Gastroesophageal sphincter (tissue), 4 donors: ENCODE measurements around the gene DCLK1. TPM values are rescaled to one million over a fixed set of nuclear protein-coding genes. Genes with fewer than 3 reads are reported as not detected.

ENCODE experiments used
- ATAC-seq: fragments of 150-250 bp; one replicate; pipeline ENCODE4 v1.9.1; 2016; ENCODE audit warnings: mild to moderate bottlenecking, moderate library complexity
- H3K27ac ChIP-seq, 4 donors: fragments of 200-600 bp; sonication (generic) in 3 of 4; 1 replicate in 3 of 4; 2 replicates in 1 of 4; pipeline ENCODE4 v1.5.1; 2016 to 2019
- H3K27me3 ChIP-seq: fragments of 200-600 bp; sonication (generic); one replicate; pipeline ENCODE4 v1.5.1; 2019
- H3K36me3 ChIP-seq, 2 donors: fragments of 200-600 bp; sonication (generic); one replicate each; pipeline ENCODE4 v1.5.1; 2019; ENCODE audit warnings: control low read depth in 1 of 2
- H3K4me1 ChIP-seq, 3 donors: fragments of 200-600 bp; sonication (generic); 1 replicate in 2 of 3; 2 replicates in 1 of 3; pipeline ENCODE4 v1.5.1; 2016 to 2019; ENCODE audit warnings: control low read depth in 2 of 3
- H3K4me3 ChIP-seq, 2 donors: fragments of 200-600 bp; sonication (generic); one replicate each; pipeline ENCODE4 v1.5.1; 2019; ENCODE audit warnings: mild to moderate bottlenecking in 1 of 2, moderate library complexity in 1 of 2
- H3K9me3 ChIP-seq, 3 donors: fragments of 200-600 bp; sonication (generic); one replicate each; pipeline ENCODE4 v1.5.1; 2017 to 2019; ENCODE audit warnings: control low read depth in 2 of 3
- CTCF ChIP-seq, 4 experiments: fragments of 200-600 bp in 2 of 4; fragments of 450-650 bp in 2 of 4; sonication (generic) in 1 of 4; IDR thresholded peaks; one replicate each; pipeline ENCODE4 v1.5.1; 2017 to 2019; ENCODE audit warnings: antibody characterized with exemption in 4 of 4, mild to moderate bottlenecking in 2 of 4, moderate library complexity in 2 of 4
- EP300 ChIP-seq: sonication (generic); formaldehyde crosslinking; IDR thresholded peaks from one replicate; pipeline ENCODE4 v1.6.1; 2017; ENCODE audit warnings: antibody characterized with exemption, mild to moderate bottlenecking
- POLR2A ChIP-seq, 2 donors: fragments of 450-650 bp; IDR thresholded peaks; one replicate each; pipeline ENCODE4 v1.6.1; 2017; ENCODE audit warnings: antibody characterized with exemption in 2 of 2, mild to moderate bottlenecking in 2 of 2, moderate library complexity in 1 of 2
- POLR2AphosphoS5 ChIP-seq: sonication (generic); formaldehyde crosslinking; IDR thresholded peaks from one replicate; pipeline ENCODE4 v1.6.1; 2017; ENCODE audit warnings: antibody characterized with exemption
- WGBS, 2 donors: methylation state at CpG; one replicate each; pipeline ENCODE4 v1.1.5; 2018; ENCODE audit warnings: low coverage in 1 of 2; 5-methylcytosine and 5-hydroxymethylcytosine counted together
- total RNA-seq, 4 donors: library from RNA; depleted of rRNA; stranded (reverse); fragments of >200 nt; gene quantifications; one replicate each; pipeline ENCODE4 v1.1.0, GENCODE V29; 2016

DCLK1 gene
- total RNA-seq, 4 donors from 2014 or later, result 26.9 to 68.3 (median 30.3) TPM

GRCh38 chr13:35964863-35965180, 166.4 kb downstream of the DCLK1 start:
- peak overlapping the region in 1 of 4 donors; percentile 48 for H3K27ac ChIP-seq
- no peak for ATAC-seq
- H3K4me3 ChIP-seq, result no peak overlapping the region
- WGBS, 2 donors, result 23 to 37% methylated on average over 4 of the region's 4 CpGs
- no peak for TF ChIP-seq POLR2AphosphoS5
- TF ChIP-seq CTCF (IDR thresholded peaks at IDR 0.05), result no peak
- no peak for TF ChIP-seq EP300
- TF ChIP-seq POLR2A (IDR thresholded peaks at IDR 0.05), result no peak
- no peaks in the 10 kb centered on the region for H3K9me3 ChIP-seq
- H3K4me1 ChIP-seq, result peaks cover 0 to 18% (median 0%) of the 10 kb centered on the region in 3 donors
- H3K36me3 ChIP-seq, result no peaks in the 10 kb centered on the region
- H3K27me3 ChIP-seq, result no peaks in the 10 kb centered on the region

GRCh38 chr13:35964011-35964862, 166.9 kb downstream of the DCLK1 start:
- H3K27me3 ChIP-seq, result no peaks in the 10 kb centered on the region
- H3K4me1 ChIP-seq, result peaks cover 0 to 24% (median 0%) of the 10 kb centered on the region in 3 donors
- no peaks in the 10 kb centered on the region for H3K36me3 ChIP-seq
- no peaks in the 10 kb centered on the region for H3K9me3 ChIP-seq
- no peak overlapping the region for H3K27ac ChIP-seq
- ATAC-seq, result no peak
- no peak overlapping the region for H3K4me3 ChIP-seq
- WGBS, 2 donors, result 67 to 69% methylated on average over 6 of the region's 6 CpGs
- TF ChIP-seq POLR2A (IDR thresholded peaks at IDR 0.05) (no peak), POLR2AphosphoS5 (no peak), CTCF (IDR thresholded peaks at IDR 0.05) (no peak), EP300 (no peak)

- H3K4me3 ChIP-seq, result no peak overlapping the region
- no peak for ATAC-seq
- 66 to 77% methylated on average over 4 to 5 of the region's 5 CpGs for WGBS, 2 donors
- H3K27me3 ChIP-seq, result no peaks in the 10 kb centered on the region
- TF ChIP-seq POLR2A (IDR thresholded peaks at IDR 0.05) (no peak), POLR2AphosphoS5 (no peak), CTCF (IDR thresholded peaks at IDR 0.05) (peak; percentile 15 to 64 (median 54)), EP300 (no peak)
- peaks cover 0 to 45% (median 5%) of the 10 kb centered on the region in 3 donors for H3K4me1 ChIP-seq
- H3K9me3 ChIP-seq, result no peaks in the 10 kb centered on the region
- H3K27ac ChIP-seq, result peak overlapping the region in 3 of 4 donors; percentile 5 to 11 (median 9)
- no peaks in the 10 kb centered on the region for H3K36me3 ChIP-seq
Measured at GRCh38 chr13:35961461-35962220, 169.5 kb downstream of the DCLK1 start.

GRCh38 chr13:35961002-35961401, 170.2 kb downstream of the DCLK1 start:
- Histone ChIP-seq H3K27me3 (no peaks in the 10 kb centered on the region), H3K27ac (peak overlapping the region in 3 of 4 donors; percentile 11 to 48 (median 18)), H3K4me3 (no peak overlapping the region), H3K36me3 (no peaks in the 10 kb centered on the region), H3K4me1 (peaks cover 0 to 51% (median 11%) of the 10 kb centered on the region in 3 donors), H3K9me3 (no peaks in the 10 kb centered on the region)
- no peak for TF ChIP-seq CTCF (IDR thresholded peaks at IDR 0.05)
- TF ChIP-seq POLR2A (IDR thresholded peaks at IDR 0.05), result no peak
- no peak for TF ChIP-seq EP300
- TF ChIP-seq POLR2AphosphoS5, result no peak
- no peak for ATAC-seq
